NCI-H1417 (cell line): Measurements from ENCODE around the gene KSR1.

ENCODE experiments used
- DNase-seq, 3 experiments: peaks; one replicate each; lab custom pipeline; 2025; lab: John Stamatoyannopoulos, UW

KSR1 gene

GRCh38 chr17:27514595-27515413 lies 58.6 kb downstream of the KSR1 start:
- no peak for DNase-seq

- no peak for DNase-seq
Observed at GRCh38 chr17:27518048-27518447, 61.8 kb downstream of the KSR1 start.

GRCh38 chr17:27518545-27519521 lies 62.6 kb downstream of the KSR1 start:
- DNase-seq: no peak

- DNase-seq: no peak
Observed at GRCh38 chr17:27519550-27519949, 63.3 kb downstream of the KSR1 start.

- no peak for DNase-seq
Observed at GRCh38 chr17:27520491-27521185, 64.4 kb downstream of the KSR1 start.

- no peak for DNase-seq
Observed at GRCh38 chr17:27521281-27522027, 65.2 kb downstream of the KSR1 start.

GRCh38 chr17:27522028-27522635 lies 65.9 kb downstream of the KSR1 start:
- no peak for DNase-seq

- no peak for DNase-seq
Observed at GRCh38 chr17:27523712-27524111, 67.5 kb downstream of the KSR1 start.

GRCh38 chr17:27524594-27524993 lies 68.3 kb downstream of the KSR1 start:
- no peak for DNase-seq

- DNase-seq: no peak
Observed at GRCh38 chr17:27525316-27525715, 69.1 kb downstream of the KSR1 start.

- DNase-seq: no peak
Observed at GRCh38 chr17:27525836-27526603, 69.8 kb downstream of the KSR1 start.

- peak in 1 of 3 experiments; percentile 7 for DNase-seq
Observed at GRCh38 chr17:27526604-27527002, 70.4 kb downstream of the KSR1 start.

- peak in 2 of 3 experiments; percentile 45 to 76 for DNase-seq
Observed at GRCh38 chr17:27529230-27529796, 73.1 kb downstream of the KSR1 start.

- no peak for DNase-seq
Observed at GRCh38 chr17:27530764-27531391, 74.6 kb downstream of the KSR1 start.

GRCh38 chr17:27531469-27531961 lies 75.3 kb downstream of the KSR1 start:
- DNase-seq: peak in 1 of 3 experiments; percentile 45

- DNase-seq: peak in 1 of 3 experiments; percentile 30
Observed at GRCh38 chr17:27532269-27533263, 76.3 kb downstream of the KSR1 start.

GRCh38 chr17:27533874-27534815 lies 77.9 kb downstream of the KSR1 start:
- DNase-seq: no peak
